HEK293T (cell line): Measurements from ENCODE around the gene AGPAT4.

Source experiments
- ARNT ChIP-seq: fragments of 450-650 bp; IDR thresholded peaks from 2 replicates; pipeline ENCODE4 v1.6.1; 2017; ENCODE audit warnings: mild to moderate bottlenecking
- BHLHE40 ChIP-seq: fragments of 450-650 bp; IDR thresholded peaks from 2 replicates; pipeline ENCODE4 v1.6.1; 2016; ENCODE audit warnings: mild to moderate bottlenecking, moderate library complexity, borderline replicate concordance
- FOXK2 ChIP-seq: fragments of 450-650 bp; IDR thresholded peaks from 2 replicates; pipeline ENCODE4 v1.6.1; 2016; ENCODE audit warnings: mild to moderate bottlenecking
- NFRKB ChIP-seq: fragments of 450-650 bp; IDR thresholded peaks from 2 replicates; pipeline ENCODE4 v1.6.1; 2016; ENCODE audit warnings: mild to moderate bottlenecking, moderate library complexity
- SP1 ChIP-seq: fragments of 450-650 bp; IDR thresholded peaks from 2 replicates; pipeline ENCODE4 v1.6.1; 2017
- SUZ12 ChIP-seq: fragments of 450-650 bp; IDR thresholded peaks from 2 replicates; pipeline ENCODE4 v1.6.1; 2016; ENCODE audit warnings: mild to moderate bottlenecking
- TARDBP ChIP-seq: fragments of 450-650 bp; IDR thresholded peaks from 2 replicates; pipeline ENCODE4 v1.6.1; 2016

GRCh38 chr6:161265554-161265953, 8.3 kb downstream of the AGPAT4 start:
- TF ChIP-seq NFRKB (no peak), ARNT (no peak), SP1 (no peak), FOXK2 (no peak), BHLHE40 (no peak), SUZ12 (no peak), TARDBP (no peak)
